GM18517 (cell line): ENCODE data around the gene CD83.
A peak's percentile ranks its signal among the peaks of the same experiment; 100 is the strongest.
"Not testable (repeated sequence)": the region's sequence is repeated elsewhere in the genome, so short reads cannot be mapped to it uniquely, and the experiment has no call there.

Experiments used
- ATAC-seq: cut with Tn5 transposase; IDR thresholded peaks from one replicate; pipeline ENCODE4 v1.9.1; 2021; ENCODE audit warnings: mild to moderate bottlenecking, moderate library complexity; ENCODE audit not compliant: unreplicated experiment

CD83 gene

GRCh38 chr6:14117158-14118090 is at the start of gene CD83:
TSS of gene CD83 (plus strand) at chr6:14117772. CDS start at chr6:14117812, 40 bp downstream.
- peak; percentile 42 for ATAC-seq

GRCh38 chr6:14068133-14068532 is 49.4 kb upstream of the CD83 start:
- no peak for ATAC-seq

GRCh38 chr6:14068623-14069022 is 48.9 kb upstream of the CD83 start:
- no peak for ATAC-seq

- ATAC-seq: no peak
Observed at GRCh38 chr6:14070457-14070856, 47.1 kb upstream of the CD83 start.

GRCh38 chr6:14072084-14072483 is 45.5 kb upstream of the CD83 start:
- ATAC-seq: no peak

- not testable (repeated sequence) for ATAC-seq
Observed at GRCh38 chr6:14073561-14074354, 43.8 kb upstream of the CD83 start.

GRCh38 chr6:14074476-14075094 is 43.0 kb upstream of the CD83 start:
- ATAC-seq: no peak

- ATAC-seq: no peak
Observed at GRCh38 chr6:14075095-14075503, 42.5 kb upstream of the CD83 start.

GRCh38 chr6:14077193-14077867 is 40.2 kb upstream of the CD83 start:
- no peak for ATAC-seq

GRCh38 chr6:14079433-14079832 is 38.1 kb upstream of the CD83 start:
- ATAC-seq: no peak

- no peak for ATAC-seq
Observed at GRCh38 chr6:14079971-14080370, 37.6 kb upstream of the CD83 start.

GRCh38 chr6:14081126-14081525 is 36.4 kb upstream of the CD83 start:
- no peak for ATAC-seq

GRCh38 chr6:14082771-14083170 is 34.8 kb upstream of the CD83 start:
- ATAC-seq: no peak

GRCh38 chr6:14083262-14083661 is 34.3 kb upstream of the CD83 start:
- ATAC-seq: no peak

- no peak for ATAC-seq
Observed at GRCh38 chr6:14083751-14084150, 33.8 kb upstream of the CD83 start.

- ATAC-seq: no peak
Observed at GRCh38 chr6:14084388-14084787, 33.2 kb upstream of the CD83 start.

GRCh38 chr6:14085176-14085787 is 32.3 kb upstream of the CD83 start:
- ATAC-seq: no peak

GRCh38 chr6:14086701-14087100 is 30.9 kb upstream of the CD83 start:
- no peak for ATAC-seq

GRCh38 chr6:14088600-14089192 is 28.9 kb upstream of the CD83 start:
- peak; percentile 37 for ATAC-seq

GRCh38 chr6:14089224-14089623 is 28.3 kb upstream of the CD83 start:
- ATAC-seq: peak; percentile 45
